ENCODE results near the gene RPS6KA2. TPM values are rescaled to one million over a fixed set of nuclear protein-coding genes. Genes with fewer than 3 reads are reported as not detected.

The RPS6KA2 gene
- total RNA-seq, 3 donors from 2014 or later = 8.6 to 21.3 (median 18.7) TPM

DNA sequence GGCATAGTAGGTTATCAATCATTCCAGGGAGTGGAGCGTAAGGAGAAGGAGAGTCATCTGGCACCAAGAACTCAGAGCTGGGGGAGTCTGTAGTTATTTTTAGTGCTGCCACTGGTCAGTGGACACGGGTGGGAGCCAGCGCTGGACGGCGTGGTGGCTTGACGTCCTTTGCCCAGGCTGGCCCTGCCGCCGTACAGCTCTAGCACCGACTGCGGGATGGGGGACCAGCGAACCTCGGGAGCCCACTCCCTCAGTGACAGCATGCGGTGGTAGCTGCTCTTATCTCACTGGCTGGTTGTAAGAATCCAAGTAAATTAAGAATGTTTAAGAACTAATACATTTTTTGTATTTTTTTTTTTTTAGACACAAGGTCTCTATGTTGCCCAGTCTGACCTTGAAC lies 32.5 kb upstream of the RPS6KA2 start:
- ATAC-seq = no peak
- Histone ChIP-seq H3K4me1 (ENCODE audit: low read depth) (peaks cover 8% of the 10 kb centered on the region), H3K9me3 (no peaks in the 10 kb centered on the region), H3K4me3 (no peak overlapping the region), H3K36me3 (ENCODE audit: low read depth) (no peaks in the 10 kb centered on the region)
- no peak for DNase-seq
- intact Hi-C loops (cut with DNase I, micrococcal nuclease) = no loop called here
- no peak for TF ChIP-seq CTCF (IDR thresholded peaks at IDR 0.05)

DNA sequence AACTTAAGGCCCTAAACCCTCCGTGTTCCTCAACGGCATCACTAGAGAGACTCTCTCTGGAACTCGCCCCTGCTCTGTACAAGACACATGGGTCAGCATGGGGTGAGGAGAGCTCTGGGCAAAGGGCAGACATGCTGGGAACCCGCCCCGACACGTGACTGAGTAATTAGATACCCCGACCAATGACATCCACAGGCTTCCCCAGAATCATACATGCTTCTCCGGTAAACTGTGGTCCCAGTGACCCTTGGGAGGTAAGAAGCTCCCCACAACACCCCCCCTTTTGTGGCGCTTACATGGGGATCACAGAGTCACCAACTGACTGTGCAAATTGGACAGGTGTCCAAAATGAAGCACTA lies 31.7 kb upstream of the RPS6KA2 start:
- Histone ChIP-seq H3K4me3 (no peak overlapping the region), H3K4me1 (ENCODE audit: low read depth) (peaks cover 8% of the 10 kb centered on the region), H3K9me3 (no peaks in the 10 kb centered on the region), H3K36me3 (ENCODE audit: low read depth) (no peaks in the 10 kb centered on the region)
- TF ChIP-seq CTCF (IDR thresholded peaks at IDR 0.05) = no peak
- no peak for ATAC-seq
- DNase-seq = no peak
- intact Hi-C loops (cut with DNase I, micrococcal nuclease) = no loop called here

- Histone ChIP-seq H3K36me3 (ENCODE audit: low read depth) (no peaks in the 10 kb centered on the region), H3K4me1 (ENCODE audit: low read depth) (peaks cover 8% of the 10 kb centered on the region), H3K9me3 (no peaks in the 10 kb centered on the region), H3K4me3 (no peak overlapping the region)
- intact Hi-C loops (cut with DNase I, micrococcal nuclease) = no loop called here
- ATAC-seq = no peak
- DNase-seq = no peak
- TF ChIP-seq CTCF (IDR thresholded peaks at IDR 0.05) = no peak
Measured at GRCh38 chr6:166658115-166658791, 31.2 kb upstream of the RPS6KA2 start.

DNA sequence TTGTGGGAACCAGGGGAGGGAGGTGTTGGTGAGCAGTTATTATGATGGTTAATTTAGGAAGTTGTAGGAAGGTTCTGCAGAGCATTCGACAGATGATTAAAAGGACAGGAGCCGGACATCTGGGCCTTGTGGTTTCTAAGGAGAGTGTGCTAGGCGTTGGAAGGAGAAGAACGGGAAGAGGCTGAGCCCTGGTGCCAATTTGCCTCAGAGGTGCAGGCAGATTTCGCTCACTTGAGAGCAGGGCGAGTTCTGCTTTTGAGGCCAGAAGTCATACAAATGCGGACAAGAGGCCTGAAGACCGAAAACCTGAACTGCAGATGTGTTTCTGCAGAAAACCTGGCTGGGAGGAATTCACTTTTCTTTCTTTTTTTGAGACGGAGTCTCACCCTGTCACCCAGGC lies 30.5 kb upstream of the RPS6KA2 start:
- Histone ChIP-seq H3K9me3 (no peaks in the 10 kb centered on the region), H3K4me3 (no peak overlapping the region), H3K4me1 (ENCODE audit: low read depth) (peaks cover 8% of the 10 kb centered on the region), H3K36me3 (ENCODE audit: low read depth) (no peaks in the 10 kb centered on the region)
- TF ChIP-seq CTCF (IDR thresholded peaks at IDR 0.05) = no peak
- intact Hi-C loops (cut with DNase I, micrococcal nuclease) = no loop called here
- no peak for DNase-seq
- no peak for ATAC-seq

- no peak overlapping the region for H3K4me3 ChIP-seq
- H3K4me1 ChIP-seq (ENCODE audit: low read depth) = peaks cover 8% of the 10 kb centered on the region
- DNase-seq (no peak), ATAC-seq (peak; percentile 57)
- no peaks in the 10 kb centered on the region for H3K9me3 ChIP-seq
- no peaks in the 10 kb centered on the region for H3K36me3 ChIP-seq (ENCODE audit: low read depth)
- intact Hi-C loops (cut with DNase I, micrococcal nuclease) = no loop called here
- no peak for TF ChIP-seq CTCF (IDR thresholded peaks at IDR 0.05)
Measured at GRCh38 chr6:166656230-166657151, 29.4 kb upstream of the RPS6KA2 start.

All from mucosa of descending colon (tissue), 3 donors.